Suprapubic skin (tissue), 4 donors: ENCODE results near the gene CCDC3.

Source experiments
- POLR2A ChIP-seq, 2 donors: fragments of 450-650 bp; IDR thresholded peaks; one replicate each; pipeline ENCODE4 v1.6.1; 2017; ENCODE audit warnings: antibody characterized with exemption in 2 of 2, mild to moderate bottlenecking in 2 of 2, moderate library complexity in 2 of 2
- POLR2AphosphoS5 ChIP-seq, 3 donors: sonication (generic); formaldehyde crosslinking; IDR thresholded peaks; one replicate each; pipeline ENCODE4 v1.6.1; 2017; ENCODE audit warnings: antibody characterized with exemption in 3 of 3

DNA sequence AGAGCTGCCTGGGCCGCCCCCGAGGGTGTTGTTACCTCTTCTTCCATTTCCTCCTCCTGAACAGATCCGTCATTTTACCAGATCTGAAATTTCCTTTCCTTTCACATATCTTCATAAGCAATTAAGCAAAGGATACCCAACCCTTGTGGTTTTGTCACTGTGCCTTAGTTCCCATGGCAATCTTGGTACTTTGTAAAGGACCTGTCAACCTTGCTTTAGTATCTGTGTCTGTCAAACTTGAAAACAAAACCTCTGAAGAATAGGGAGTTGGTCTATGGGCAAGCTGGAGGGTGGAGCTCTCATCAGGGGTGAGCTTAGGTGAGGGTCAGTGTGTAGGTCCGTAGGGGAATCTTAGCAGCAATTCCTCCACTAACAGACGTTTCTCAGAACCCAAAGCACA is 25.4 kb upstream of the CCDC3 start:
- TF ChIP-seq POLR2AphosphoS5 (IDR thresholded peaks at IDR 0.05) (no peak), POLR2A (IDR thresholded peaks at IDR 0.05) (no peak)
